ENCODE results near the gene TFDP2.
A peak's percentile ranks its signal among the peaks of the same experiment; 100 is the strongest.

The TFDP2 gene

GRCh38 chr3:142004025-142004424 is 145.3 kb downstream of the TFDP2 start:
- no peak for DNase-seq (ENCODE audit: low read depth)
- TF ChIP-seq CTCF (conservative IDR thresholded peaks at IDR 0.05; ENCODE audit: low read depth, low read length) = no peak
- H3K4me3 ChIP-seq (ENCODE audit: low read length) = no peak overlapping the region

GRCh38 chr3:142003291-142003690 is 146.1 kb downstream of the TFDP2 start:
- DNase-seq (ENCODE audit: low read depth) = no peak
- TF ChIP-seq CTCF (conservative IDR thresholded peaks at IDR 0.05; ENCODE audit: low read depth, low read length) = no peak

GRCh38 chr3:142000325-142000870 is 148.9 kb downstream of the TFDP2 start:
- no peak overlapping the region for H3K4me3 ChIP-seq (ENCODE audit: low read length)
- TF ChIP-seq CTCF (conservative IDR thresholded peaks at IDR 0.05; ENCODE audit: low read depth, low read length) = no peak
- DNase-seq (ENCODE audit: low read depth) = no peak

More at GRCh38 chr3:142003291-142003690, 146.1 kb downstream of the TFDP2 start:
- H3K4me3 ChIP-seq (ENCODE audit: low read length) = no peak overlapping the region

- no peak overlapping the region for H3K4me3 ChIP-seq (ENCODE audit: low read length)
- peak; percentile 33 for TF ChIP-seq CTCF (conservative IDR thresholded peaks at IDR 0.05; ENCODE audit: low read depth, low read length)
- no peak for DNase-seq (ENCODE audit: low read depth)
Measured at GRCh38 chr3:141998669-141999290, 150.6 kb downstream of the TFDP2 start.

- DNase-seq (ENCODE audit: low read depth) = no peak
- TF ChIP-seq CTCF (conservative IDR thresholded peaks at IDR 0.05; ENCODE audit: low read depth, low read length) = no peak
- H3K4me3 ChIP-seq (ENCODE audit: low read length) = no peak overlapping the region
Measured at GRCh38 chr3:141996437-141996836, 152.9 kb downstream of the TFDP2 start.

GRCh38 chr3:141994856-141995255 is 154.5 kb downstream of the TFDP2 start:
- no peak for DNase-seq (ENCODE audit: low read depth)
- TF ChIP-seq CTCF (conservative IDR thresholded peaks at IDR 0.05; ENCODE audit: low read depth, low read length) = no peak
- no peak overlapping the region for H3K4me3 ChIP-seq (ENCODE audit: low read length)

GRCh38 chr3:141992512-141992911 is 156.8 kb downstream of the TFDP2 start:
- H3K4me3 ChIP-seq (ENCODE audit: low read length) = no peak overlapping the region
- no peak for TF ChIP-seq CTCF (conservative IDR thresholded peaks at IDR 0.05; ENCODE audit: low read depth, low read length)
- no peak for DNase-seq (ENCODE audit: low read depth)

Data from retinal pigment epithelial cell (primary cell).